HFF-Myc (cell line): ENCODE measurements around the gene UTP4.

Experiments
- DNase-seq: peaks from one replicate; pipeline ENCODE4 v3.0.0-alpha.2; 2011; ENCODE audit warnings: low read depth; ENCODE audit errors: extremely low read depth
- H3K4me3 ChIP-seq: replicated peaks from 2 replicates; pipeline ENCODE4 v1.5.1; 2011; ENCODE audit warnings: low read depth, mild to moderate bottlenecking, control low read depth, low read length
- CTCF ChIP-seq: IDR thresholded peaks from 2 replicates; pipeline ENCODE4 v1.5.1; 2012; ENCODE audit warnings: mild to moderate bottlenecking, low read depth, low read length, control low read depth; ENCODE audit errors: missing control alignments

The UTP4 gene

GRCh38 chr16:69194488-69194887 lies 62.0 kb downstream of the UTP4 start:
- H3K4me3 ChIP-seq = no peak overlapping the region
- no peak for DNase-seq
- no peak for TF ChIP-seq CTCF

- no peak for DNase-seq
- H3K4me3 ChIP-seq = no peak overlapping the region
- no peak for TF ChIP-seq CTCF
Measured at GRCh38 chr16:69195369-69196029, 63.0 kb downstream of the UTP4 start.

- TF ChIP-seq CTCF = no peak
- no peak for DNase-seq
- H3K4me3 ChIP-seq = no peak overlapping the region
Measured at GRCh38 chr16:69197573-69197972, 65.1 kb downstream of the UTP4 start.

- DNase-seq = no peak
- TF ChIP-seq CTCF = no peak
- no peak overlapping the region for H3K4me3 ChIP-seq
Measured at GRCh38 chr16:69199382-69199781, 66.9 kb downstream of the UTP4 start.

GRCh38 chr16:69201291-69201690 lies 68.8 kb downstream of the UTP4 start:
- H3K4me3 ChIP-seq = no peak overlapping the region
- no peak for DNase-seq
- no peak for TF ChIP-seq CTCF

- no peak overlapping the region for H3K4me3 ChIP-seq
- no peak for DNase-seq
- TF ChIP-seq CTCF = no peak
Measured at GRCh38 chr16:69201787-69202186, 69.3 kb downstream of the UTP4 start.

GRCh38 chr16:69204172-69204571 lies 71.7 kb downstream of the UTP4 start:
- no peak overlapping the region for H3K4me3 ChIP-seq
- DNase-seq = no peak
- no peak for TF ChIP-seq CTCF
